Mesodermal cell (in vitro differentiated cells): Measurements from ENCODE around the gene AKR1C2.
"Not testable (repeated sequence)": the region's sequence is repeated elsewhere in the genome, so short reads cannot be mapped to it uniquely, and the experiment has no call there.

ENCODE experiments used
- H3K27ac ChIP-seq: 2 replicates; pipeline ENCODE4 v1.7.0; 2013; ENCODE audit warnings: mild to moderate bottlenecking, low read depth, low read length, moderate library complexity; ENCODE audit not compliant: severe bottlenecking
- H3K36me3 ChIP-seq: 2 replicates; pipeline ENCODE4 v1.7.1; 2013; ENCODE audit warnings: mild to moderate bottlenecking, low read length, moderate library complexity; ENCODE audit not compliant: control insufficient read depth, insufficient read depth
- H3K4me1 ChIP-seq: one replicate; pipeline ENCODE4 v1.7.1; 2013; ENCODE audit warnings: mild to moderate bottlenecking, low read length; ENCODE audit not compliant: insufficient read depth, control insufficient read depth, poor library complexity, severe bottlenecking
- H3K4me3 ChIP-seq: 2 replicates; pipeline ENCODE4 v1.7.0; 2013; ENCODE audit warnings: low read length, control low read depth, mild to moderate bottlenecking; ENCODE audit not compliant: insufficient read depth, poor library complexity, severe bottlenecking; ENCODE audit errors: extremely low read depth
- H3K9me3 ChIP-seq: 2 replicates; pipeline ENCODE4 v1.7.1; 2013; ENCODE audit warnings: mild to moderate bottlenecking, low read length, moderate library complexity; ENCODE audit not compliant: control insufficient read depth
- WGBS, 2 experiments: methylation state at CpG; one replicate each; pipeline ENCODE4 v1.1.5; 2013; ENCODE audit warnings: missing lambda C conversion rate in 2 of 2; ENCODE audit not compliant: insufficient coverage in 2 of 2; 5-methylcytosine and 5-hydroxymethylcytosine counted together

Gene AKR1C2

GRCh38 chr10:4956088-4956487, 47.6 kb downstream of the AKR1C2 start:
- H3K4me1 ChIP-seq, H3K4me3 ChIP-seq, H3K27ac ChIP-seq, H3K36me3 ChIP-seq, H3K9me3 ChIP-seq: not testable (repeated sequence)
- WGBS, 2 experiments: no CpG with 5 or more reads among the region's 7 CpGs

- no peaks in the 10 kb centered on the region for H3K4me1 ChIP-seq
- H3K4me3 ChIP-seq: no peak overlapping the region
- no peak overlapping the region for H3K27ac ChIP-seq
- H3K36me3 ChIP-seq: no peaks in the 10 kb centered on the region
- no peaks in the 10 kb centered on the region for H3K9me3 ChIP-seq
These were observed 50.3 kb downstream of the AKR1C2 start for GRCh38 chr10:4953405-4953804.

- H3K36me3 ChIP-seq, H3K27ac ChIP-seq, H3K4me1 ChIP-seq, H3K4me3 ChIP-seq, H3K9me3 ChIP-seq: not testable (repeated sequence)
- WGBS, 2 experiments: 50 to 57% methylated on average over 1 of the region's 5 CpGs
These were observed 52.0 kb downstream of the AKR1C2 start for GRCh38 chr10:4951512-4952162.

- Histone ChIP-seq H3K9me3 (no peaks in the 10 kb centered on the region), H3K4me3 (no peak overlapping the region), H3K27ac (no peak overlapping the region), H3K4me1 (no peaks in the 10 kb centered on the region), H3K36me3 (no peaks in the 10 kb centered on the region)
- WGBS, 2 experiments: 90 to 92% methylated on average over 4 of the region's 5 CpGs
These were observed 55.7 kb downstream of the AKR1C2 start for GRCh38 chr10:4947635-4948596.

- Histone ChIP-seq H3K9me3 (no peaks in the 10 kb centered on the region), H3K4me3 (no peak overlapping the region), H3K36me3 (no peaks in the 10 kb centered on the region), H3K4me1 (no peaks in the 10 kb centered on the region), H3K27ac (no peak overlapping the region)
These were observed 56.5 kb downstream of the AKR1C2 start for GRCh38 chr10:4947039-4947634.

GRCh38 chr10:4945766-4946717, 57.6 kb downstream of the AKR1C2 start:
- Histone ChIP-seq H3K27ac (no peak overlapping the region), H3K4me3 (no peak overlapping the region), H3K4me1 (peaks cover 5% of the 10 kb centered on the region), H3K9me3 (no peaks in the 10 kb centered on the region), H3K36me3 (no peaks in the 10 kb centered on the region)
- WGBS, 2 experiments: 100% methylated on average over 1 of the region's 2 CpGs; no CpG with 5 or more reads in 1 of the 2 experiments

GRCh38 chr10:4944841-4945240, 58.8 kb downstream of the AKR1C2 start:
- no peak overlapping the region for H3K27ac ChIP-seq
- peaks cover 8% of the 10 kb centered on the region for H3K4me1 ChIP-seq
- H3K4me3 ChIP-seq: no peak overlapping the region
- no peaks in the 10 kb centered on the region for H3K9me3 ChIP-seq
- WGBS, 2 experiments: no CpG with 5 or more reads among the region's 1 CpG
- no peaks in the 10 kb centered on the region for H3K36me3 ChIP-seq

GRCh38 chr10:4943821-4944220, 59.8 kb downstream of the AKR1C2 start:
- no peaks in the 10 kb centered on the region for H3K9me3 ChIP-seq
- no peak overlapping the region for H3K4me3 ChIP-seq
- no peaks in the 10 kb centered on the region for H3K36me3 ChIP-seq
- peaks cover 13% of the 10 kb centered on the region for H3K4me1 ChIP-seq
- H3K27ac ChIP-seq: no peak overlapping the region
- WGBS, 2 experiments: 100% methylated on average over 1 of the region's 2 CpGs

- H3K4me1 ChIP-seq: peaks cover 13% of the 10 kb centered on the region
- not testable (repeated sequence) for H3K4me3 ChIP-seq, H3K27ac ChIP-seq, H3K9me3 ChIP-seq, H3K36me3 ChIP-seq
These were observed 60.2 kb downstream of the AKR1C2 start for GRCh38 chr10:4943416-4943815.

GRCh38 chr10:4942931-4943330, 60.7 kb downstream of the AKR1C2 start:
- WGBS, 2 experiments: no CpG with 5 or more reads among the region's 2 CpGs
- peaks cover 13% of the 10 kb centered on the region for H3K4me1 ChIP-seq
- H3K36me3 ChIP-seq, H3K9me3 ChIP-seq, H3K27ac ChIP-seq, H3K4me3 ChIP-seq: not testable (repeated sequence)
